ENCODE data around the gene PNPLA6. TPM values are rescaled to one million over a fixed set of nuclear protein-coding genes. Genes with fewer than 3 reads are reported as not detected.
A peak's percentile ranks its signal among the peaks of the same experiment; 100 is the strongest.

PNPLA6 gene
- total and polyA plus RNA-seq, 2 of the 13 experiments (the other 11 are each of a cell fraction or from before 2014, with no cell fraction given): 24.9 to 28.2 TPM

DNA sequence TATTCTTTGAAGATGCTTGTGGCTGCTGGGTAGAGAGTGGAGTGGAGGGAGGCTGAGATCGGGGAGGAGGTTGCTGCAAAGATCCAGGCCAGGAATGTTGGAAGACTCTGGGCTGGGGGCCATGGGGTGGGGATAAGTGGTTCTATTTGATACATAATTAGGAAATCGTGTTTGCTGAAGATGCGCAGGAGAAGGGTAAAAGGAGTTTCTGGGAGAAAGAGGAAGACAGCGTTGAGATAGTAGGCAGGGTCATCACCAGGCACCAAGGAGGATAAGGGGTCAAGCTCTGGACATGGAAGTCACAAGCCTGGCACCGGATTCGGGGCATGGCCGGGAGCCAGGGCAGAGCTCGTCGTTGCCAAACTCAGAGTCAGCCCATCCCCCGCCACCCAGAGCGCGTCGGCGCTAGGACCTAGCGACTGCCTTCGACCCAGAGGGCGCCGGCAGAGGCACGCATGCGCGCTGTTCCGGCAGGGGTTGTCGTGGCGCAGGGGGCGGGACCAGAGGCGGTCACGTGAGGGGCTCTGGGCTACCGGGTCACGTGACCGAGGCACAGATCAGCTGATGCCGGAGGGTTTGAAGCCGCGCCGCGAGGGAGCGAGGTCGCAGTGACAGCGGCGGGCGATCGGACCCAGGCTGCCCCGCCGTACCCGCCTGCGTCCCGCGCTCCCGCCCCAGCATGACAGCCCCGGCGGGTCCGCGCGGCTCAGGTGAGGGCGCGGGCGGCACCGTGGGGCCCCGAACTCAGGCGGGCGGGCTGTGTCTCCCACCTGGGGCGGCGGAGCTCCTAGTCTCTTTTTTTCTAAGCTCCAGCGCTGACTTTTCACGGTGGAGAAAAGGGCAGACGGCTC, 13.2 kb upstream of the PNPLA6 start, which contains the start of gene MCOLN1 (continued):
- TF ChIP-seq, protein P1, sequence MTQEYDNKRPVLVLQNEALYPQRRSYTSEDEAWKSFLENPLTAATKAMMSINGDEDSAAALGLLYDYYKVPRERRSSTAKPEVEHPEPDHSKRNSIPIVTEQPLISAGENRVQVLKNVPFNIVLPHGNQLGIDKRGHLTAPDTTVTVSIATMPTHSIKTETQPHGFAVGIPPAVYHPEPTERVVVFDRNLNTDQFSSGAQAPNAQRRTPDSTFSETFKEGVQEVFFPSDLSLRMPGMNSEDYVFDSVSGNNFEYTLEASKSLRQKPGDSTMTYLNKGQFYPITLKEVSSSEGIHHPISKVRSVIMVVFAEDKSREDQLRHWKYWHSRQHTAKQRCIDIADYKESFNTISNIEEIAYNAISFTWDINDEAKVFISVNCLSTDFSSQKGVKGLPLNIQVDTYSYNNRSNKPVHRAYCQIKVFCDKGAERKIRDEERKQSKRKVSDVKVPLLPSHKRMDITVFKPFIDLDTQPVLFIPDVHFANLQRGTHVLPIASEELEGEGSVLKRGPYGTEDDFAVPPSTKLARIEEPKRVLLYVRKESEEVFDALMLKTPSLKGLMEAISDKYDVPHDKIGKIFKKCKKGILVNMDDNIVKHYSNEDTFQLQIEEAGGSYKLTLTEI (CRISPR knock-in tag; conservative IDR thresholded peaks at IDR 0.05): no peak
- TF ChIP-seq SMAD1 (CRISPR knock-in tag; IDR thresholded peaks at IDR 0.05; ENCODE audit: borderline replicate concordance, low read depth) (peak; percentile 79; the same call in 1 of the 2 replicates), GTF2F1 (IDR thresholded peaks at IDR 0.05; ENCODE audit: low read length) (peak; percentile 90; the same call in 1 of the 2 replicates), MTA1 (CRISPR knock-in tag; IDR thresholded peaks at IDR 0.05; ENCODE audit: borderline replicate concordance) (peak; percentile 88; the same call in 1 of the 2 replicates), ZFP1 (CRISPR knock-in tag; IDR thresholded peaks at IDR 0.05) (0 out of 2 replicates have a peak, but pooled peaks have one; percentile 63), KLF15 (CRISPR knock-in tag; IDR thresholded peaks at IDR 0.05; ENCODE audit: borderline replicate concordance) (peak; percentile 23; the same call in 1 of the 2 replicates), PITX1 (CRISPR knock-in tag; IDR thresholded peaks at IDR 0.05) (peak; percentile 80; the same call in 1 of the 2 replicates), SMARCC2 (IDR thresholded peaks at IDR 0.05) (no peak), SMYD3 (CRISPR knock-in tag; IDR thresholded peaks at IDR 0.05) (no peak), FOXC1 (CRISPR knock-in tag; IDR thresholded peaks at IDR 0.05; ENCODE audit: borderline replicate concordance) (peak; percentile 90; the same call in 1 of the 2 replicates), IKZF1 (IDR thresholded peaks at IDR 0.05) (no peak), TCF7 (IDR thresholded peaks at IDR 0.05; ENCODE audit: low read depth) (no peak), SOX5 (CRISPR knock-in tag; IDR thresholded peaks at IDR 0.05; ENCODE audit: borderline replicate concordance) (peak; percentile 55), CENPT (CRISPR knock-in tag; IDR thresholded peaks at IDR 0.05; ENCODE audit: low read depth) (peak; percentile 71; the same call in 1 of the 2 replicates)
- TF ChIP-seq, protein P2, sequence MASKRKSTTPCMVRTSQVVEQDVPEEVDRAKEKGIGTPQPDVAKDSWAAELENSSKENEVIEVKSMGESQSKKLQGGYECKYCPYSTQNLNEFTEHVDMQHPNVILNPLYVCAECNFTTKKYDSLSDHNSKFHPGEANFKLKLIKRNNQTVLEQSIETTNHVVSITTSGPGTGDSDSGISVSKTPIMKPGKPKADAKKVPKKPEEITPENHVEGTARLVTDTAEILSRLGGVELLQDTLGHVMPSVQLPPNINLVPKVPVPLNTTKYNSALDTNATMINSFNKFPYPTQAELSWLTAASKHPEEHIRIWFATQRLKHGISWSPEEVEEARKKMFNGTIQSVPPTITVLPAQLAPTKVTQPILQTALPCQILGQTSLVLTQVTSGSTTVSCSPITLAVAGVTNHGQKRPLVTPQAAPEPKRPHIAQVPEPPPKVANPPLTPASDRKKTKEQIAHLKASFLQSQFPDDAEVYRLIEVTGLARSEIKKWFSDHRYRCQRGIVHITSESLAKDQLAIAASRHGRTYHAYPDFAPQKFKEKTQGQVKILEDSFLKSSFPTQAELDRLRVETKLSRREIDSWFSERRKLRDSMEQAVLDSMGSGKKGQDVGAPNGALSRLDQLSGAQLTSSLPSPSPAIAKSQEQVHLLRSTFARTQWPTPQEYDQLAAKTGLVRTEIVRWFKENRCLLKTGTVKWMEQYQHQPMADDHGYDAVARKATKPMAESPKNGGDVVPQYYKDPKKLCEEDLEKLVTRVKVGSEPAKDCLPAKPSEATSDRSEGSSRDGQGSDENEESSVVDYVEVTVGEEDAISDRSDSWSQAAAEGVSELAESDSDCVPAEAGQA (IDR thresholded peaks at IDR 0.05; ENCODE audit: low read depth): peak; percentile 79
- TF ChIP-seq, protein P2 (CRISPR knock-in tag; IDR thresholded peaks at IDR 0.05; ENCODE audit: borderline replicate concordance): no peak
- TF ChIP-seq, protein P3, sequence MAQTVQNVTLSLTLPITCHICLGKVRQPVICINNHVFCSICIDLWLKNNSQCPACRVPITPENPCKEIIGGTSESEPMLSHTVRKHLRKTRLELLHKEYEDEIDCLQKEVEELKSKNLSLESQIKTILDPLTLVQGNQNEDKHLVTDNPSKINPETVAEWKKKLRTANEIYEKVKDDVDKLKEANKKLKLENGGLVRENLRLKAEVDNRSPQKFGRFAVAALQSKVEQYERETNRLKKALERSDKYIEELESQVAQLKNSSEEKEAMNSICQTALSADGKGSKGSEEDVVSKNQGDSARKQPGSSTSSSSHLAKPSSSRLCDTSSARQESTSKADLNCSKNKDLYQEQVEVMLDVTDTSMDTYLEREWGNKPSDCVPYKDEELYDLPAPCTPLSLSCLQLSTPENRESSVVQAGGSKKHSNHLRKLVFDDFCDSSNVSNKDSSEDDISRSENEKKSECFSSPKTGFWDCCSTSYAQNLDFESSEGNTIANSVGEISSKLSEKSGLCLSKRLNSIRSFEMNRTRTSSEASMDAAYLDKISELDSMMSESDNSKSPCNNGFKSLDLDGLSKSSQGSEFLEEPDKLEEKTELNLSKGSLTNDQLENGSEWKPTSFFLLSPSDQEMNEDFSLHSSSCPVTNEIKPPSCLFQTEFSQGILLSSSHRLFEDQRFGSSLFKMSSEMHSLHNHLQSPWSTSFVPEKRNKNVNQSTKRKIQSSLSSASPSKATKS (CRISPR knock-in tag; IDR thresholded peaks at IDR 0.05): no peak
- TF ChIP-seq, protein P4, sequence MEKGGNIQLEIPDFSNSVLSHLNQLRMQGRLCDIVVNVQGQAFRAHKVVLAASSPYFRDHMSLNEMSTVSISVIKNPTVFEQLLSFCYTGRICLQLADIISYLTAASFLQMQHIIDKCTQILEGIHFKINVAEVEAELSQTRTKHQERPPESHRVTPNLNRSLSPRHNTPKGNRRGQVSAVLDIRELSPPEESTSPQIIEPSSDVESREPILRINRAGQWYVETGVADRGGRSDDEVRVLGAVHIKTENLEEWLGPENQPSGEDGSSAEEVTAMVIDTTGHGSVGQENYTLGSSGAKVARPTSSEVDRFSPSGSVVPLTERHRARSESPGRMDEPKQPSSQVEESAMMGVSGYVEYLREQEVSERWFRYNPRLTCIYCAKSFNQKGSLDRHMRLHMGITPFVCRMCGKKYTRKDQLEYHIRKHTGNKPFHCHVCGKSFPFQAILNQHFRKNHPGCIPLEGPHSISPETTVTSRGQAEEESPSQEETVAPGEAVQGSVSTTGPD (CRISPR knock-in tag; IDR thresholded peaks at IDR 0.05): no peak

Measured in HepG2 (cell line).